ENCODE results near the gene YIF1B.

YIF1B gene

GRCh38 chr19:38335949-38336637 lies 20.3 kb upstream of the YIF1B start:
- DNase-seq (ENCODE audit: low spot score) = peak; percentile 98

- DNase-seq (ENCODE audit: low spot score) = no peak
Measured at GRCh38 chr19:38333245-38333644, 17.5 kb upstream of the YIF1B start.

GRCh38 chr19:38331728-38332127 lies 16.0 kb upstream of the YIF1B start:
- DNase-seq (ENCODE audit: low spot score) = no peak

GRCh38 chr19:38329651-38330050 lies 13.9 kb upstream of the YIF1B start:
- no peak for DNase-seq (ENCODE audit: low spot score)

GRCh38 chr19:38326591-38326990 lies 10.8 kb upstream of the YIF1B start:
- no peak for DNase-seq (ENCODE audit: low spot score)

- DNase-seq (ENCODE audit: low spot score) = no peak
Measured at GRCh38 chr19:38324431-38324830, 8.7 kb upstream of the YIF1B start.

- peak; percentile 37 for DNase-seq (ENCODE audit: low spot score)
Measured at GRCh38 chr19:38323291-38323690, 7.5 kb upstream of the YIF1B start.

- no peak for DNase-seq (ENCODE audit: low spot score)
Measured at GRCh38 chr19:38321646-38322196, 6.0 kb upstream of the YIF1B start.

- DNase-seq (ENCODE audit: low spot score) = no peak
Measured at GRCh38 chr19:38320969-38321339, 5.2 kb upstream of the YIF1B start.

- DNase-seq (ENCODE audit: low spot score) = peak; percentile 33
Measured at GRCh38 chr19:38319421-38320258, 3.9 kb upstream of the YIF1B start, which contains the start of gene KCNK6. KCNK6 (plus strand) TSS chr19:38319845; CDS start chr19:38319951, 106 bp downstream.

GRCh38 chr19:38318660-38319059 lies 2.9 kb upstream of the YIF1B start:
- DNase-seq (ENCODE audit: low spot score) = no peak

GRCh38 chr19:38317104-38317612 lies 1.4 kb upstream of the YIF1B start:
- DNase-seq (ENCODE audit: low spot score) = peak; percentile 49

- DNase-seq (ENCODE audit: low spot score) = no peak
Measured at GRCh38 chr19:38316477-38317067, 825 bp upstream of the YIF1B start.

- DNase-seq (ENCODE audit: low spot score) = no peak
Measured at GRCh38 chr19:38310986-38311385, 4.8 kb downstream of the YIF1B start.

GRCh38 chr19:38310279-38310670 lies 5.5 kb downstream of the YIF1B start:
- no peak for DNase-seq (ENCODE audit: low spot score)

- no peak for DNase-seq (ENCODE audit: low spot score)
Measured at GRCh38 chr19:38309615-38310278, 6.0 kb downstream of the YIF1B start.

GRCh38 chr19:38308926-38309614 lies 6.7 kb downstream of the YIF1B start:
- DNase-seq (ENCODE audit: low spot score) = no peak

- no peak for DNase-seq (ENCODE audit: low spot score)
Measured at GRCh38 chr19:38308006-38308766, 7.6 kb downstream of the YIF1B start.

GRCh38 chr19:38307597-38307996 lies 8.2 kb downstream of the YIF1B start:
- DNase-seq (ENCODE audit: low spot score) = no peak

GRCh38 chr19:38307076-38307475 lies 8.7 kb downstream of the YIF1B start:
- DNase-seq (ENCODE audit: low spot score) = no peak

GRCh38 chr19:38306236-38306635 lies 9.5 kb downstream of the YIF1B start:
- no peak for DNase-seq (ENCODE audit: low spot score)

Data from Ammon's horn (tissue), 1 donor.